ENCODE data around the gene HS3ST5.

- no peak for TF ChIP-seq EZH2 (IDR thresholded peaks at IDR 0.05)
- no peak for TF ChIP-seq POLR2AphosphoS5 (IDR thresholded peaks at IDR 0.05; ENCODE audit: borderline replicate concordance, low read depth, low read length)
- TF ChIP-seq FOXP2 (optimal IDR thresholded peaks at IDR 0.05; ENCODE audit: control extremely low read depth, extremely low read length, insufficient read depth) = no peak
Observed at GRCh38 chr6:114100215-114100994, 242.4 kb downstream of the HS3ST5 start.
